Stimulated activated CD4-positive, alpha-beta T cell treated with anti-CD3 and anti-CD28 coated beads, Interleukin-1b, Interleukin-23, amount 100 ng/mL, for 1 hour (primary cell): ENCODE measurements around the gene PLA1A.
"Not testable (repeated sequence)": the region's sequence is repeated elsewhere in the genome, so short reads cannot be mapped to it uniquely, and the experiment has no call there.

Experiments
- DNase-seq, 2 donors: peaks; one replicate each; pipeline ENCODE4 v3.0.0-alpha.2; 2020; ENCODE audit warnings: low read depth in 2 of 2

PLA1A gene

DNA sequence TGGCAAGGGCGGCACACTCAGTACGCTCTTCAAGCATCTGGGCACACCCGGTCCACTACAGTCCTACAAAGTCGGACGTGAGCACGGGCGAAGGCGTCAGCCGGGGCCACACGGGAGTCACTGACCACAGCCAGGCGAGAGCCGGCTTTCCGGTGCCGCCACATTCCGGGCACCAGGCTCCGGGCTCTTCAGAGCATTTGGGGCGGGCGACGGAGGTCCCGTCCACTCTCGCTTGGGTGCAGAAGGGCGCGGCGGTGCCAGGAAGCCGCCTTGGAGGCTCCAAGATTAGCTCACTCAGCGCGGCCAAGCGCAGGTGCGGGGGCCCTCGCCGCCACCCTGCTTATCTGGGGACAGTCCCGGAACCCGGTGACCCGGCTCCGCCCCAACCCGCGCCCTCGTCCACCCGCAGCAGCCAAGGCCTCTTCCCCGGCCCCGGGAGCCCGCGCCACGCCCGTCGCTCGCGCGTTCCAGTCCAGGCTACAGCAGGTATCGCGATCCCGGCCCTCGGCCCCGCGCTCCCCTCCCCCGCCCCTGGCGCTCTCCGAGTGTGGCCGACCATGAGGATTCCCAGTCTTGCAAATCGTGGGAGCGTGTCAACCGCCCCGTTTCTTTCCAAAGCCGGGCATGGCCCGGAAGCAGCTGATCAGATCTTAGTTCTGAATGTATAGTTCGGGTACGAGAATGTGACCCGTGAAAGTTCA lies 18.2 kb upstream of the PLA1A start, which contains the start of gene ADPRH:
TSS of gene ADPRH (plus strand) at position 127 of the 701 bp plus-strand sequence. CDS start 2,678 bp downstream, outside the sequence.
- DNase-seq, result peak in 1 of 2 donors; percentile 21

DNA sequence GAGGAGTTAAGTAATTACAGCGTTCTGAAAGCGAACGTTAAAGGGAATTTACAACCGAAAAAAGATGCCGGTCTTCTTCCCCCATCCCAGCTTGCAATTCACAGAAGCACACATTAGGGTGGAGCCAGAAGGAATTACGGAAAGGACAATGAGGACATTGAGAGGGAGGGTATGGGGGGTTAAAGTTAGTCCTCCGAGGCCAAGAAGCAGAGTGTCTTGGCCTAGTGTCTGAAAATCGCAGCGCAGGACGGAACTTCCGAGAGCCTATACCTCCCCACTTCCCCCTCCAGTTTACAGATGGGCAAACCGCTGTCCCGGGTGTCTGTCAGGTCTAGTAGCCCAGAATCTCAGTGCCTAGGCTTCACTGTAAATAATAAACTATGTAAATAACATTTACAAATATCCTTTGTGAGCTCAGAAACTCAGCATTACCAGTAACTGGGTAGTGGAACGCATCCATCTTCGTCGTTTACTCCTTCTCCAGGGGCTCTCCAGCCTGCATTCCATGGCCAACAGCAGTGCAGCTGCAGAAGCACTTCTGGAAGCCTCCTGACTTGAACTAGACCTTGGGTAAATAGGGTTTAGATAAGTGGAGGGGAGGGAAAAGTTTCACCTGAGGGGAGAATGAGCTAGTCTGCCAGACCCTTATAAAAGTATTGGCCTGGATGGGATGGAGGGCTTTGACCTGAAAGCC lies 17.5 kb upstream of the PLA1A start:
- no peak for DNase-seq

DNA sequence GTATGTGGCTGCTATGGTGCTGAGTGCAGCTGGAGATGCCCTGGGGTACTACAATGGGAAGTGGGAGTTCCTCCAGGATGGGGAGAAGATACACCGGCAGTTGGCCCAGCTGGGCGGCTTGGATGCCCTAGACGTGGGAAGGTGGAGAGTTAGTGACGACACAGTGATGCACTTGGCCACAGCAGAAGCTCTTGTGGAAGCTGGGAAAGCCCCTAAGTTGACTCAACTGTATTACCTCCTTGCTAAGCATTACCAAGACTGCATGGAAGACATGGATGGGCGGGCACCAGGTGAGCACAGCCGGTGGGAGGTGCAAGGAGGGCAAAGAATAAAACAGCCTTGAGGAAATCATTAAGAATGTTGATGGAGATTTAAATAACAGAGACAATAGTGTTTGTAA lies 15.5 kb upstream of the PLA1A start:
- no peak for DNase-seq

DNA sequence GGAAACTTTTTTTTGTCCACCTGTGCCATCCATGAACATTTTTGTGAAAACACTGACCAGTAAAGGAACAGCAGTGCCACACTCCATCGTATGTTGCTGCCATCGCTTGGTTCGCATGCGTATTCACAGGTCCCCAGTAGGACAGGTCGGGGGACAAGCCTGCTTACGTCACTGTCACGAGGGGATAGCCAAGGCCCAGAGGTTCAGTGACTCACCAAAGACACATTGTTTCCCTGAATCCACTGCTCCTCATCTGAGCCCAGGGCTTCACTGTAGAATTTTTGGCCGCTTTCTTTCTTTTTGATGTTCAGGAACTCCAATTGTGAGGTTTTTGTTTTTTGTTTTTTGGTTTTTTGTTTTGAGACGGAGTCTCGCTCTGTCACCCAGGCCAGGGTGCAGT lies 12.5 kb upstream of the PLA1A start:
- no peak for DNase-seq

DNA sequence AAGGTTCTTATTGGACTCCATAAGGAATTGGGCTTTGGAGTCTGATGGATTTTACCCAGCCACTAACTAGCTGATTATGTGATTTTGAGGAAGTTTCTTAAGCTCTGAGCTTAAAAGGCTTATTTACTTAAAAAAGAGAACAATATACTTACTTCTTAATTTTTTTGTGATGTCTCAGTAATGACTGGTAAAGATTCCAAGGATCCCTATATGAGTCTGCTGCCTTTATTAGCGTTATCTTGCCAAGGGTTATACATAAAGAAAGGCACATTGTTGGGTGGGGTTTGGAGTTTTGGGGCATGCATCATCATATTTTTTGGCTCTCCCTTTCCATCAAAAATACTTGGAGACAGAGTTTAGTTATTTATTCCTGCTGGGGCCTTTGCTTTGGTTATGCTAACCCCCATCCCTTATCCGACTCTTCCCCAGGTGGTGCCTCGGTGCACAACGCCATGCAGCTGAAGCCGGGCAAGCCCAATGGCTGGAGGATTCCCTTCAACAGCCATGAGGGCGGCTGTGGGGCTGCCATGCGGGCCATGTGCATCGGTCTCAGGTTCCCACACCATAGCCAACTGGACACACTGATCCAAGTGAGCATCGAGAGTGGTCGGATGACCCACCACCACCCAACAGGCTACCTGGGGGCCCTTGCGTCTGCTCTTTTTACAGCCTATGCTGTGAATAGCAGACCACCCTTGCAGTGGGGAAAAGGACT lies 11.7 kb upstream of the PLA1A start:
- DNase-seq, result no peak

DNA sequence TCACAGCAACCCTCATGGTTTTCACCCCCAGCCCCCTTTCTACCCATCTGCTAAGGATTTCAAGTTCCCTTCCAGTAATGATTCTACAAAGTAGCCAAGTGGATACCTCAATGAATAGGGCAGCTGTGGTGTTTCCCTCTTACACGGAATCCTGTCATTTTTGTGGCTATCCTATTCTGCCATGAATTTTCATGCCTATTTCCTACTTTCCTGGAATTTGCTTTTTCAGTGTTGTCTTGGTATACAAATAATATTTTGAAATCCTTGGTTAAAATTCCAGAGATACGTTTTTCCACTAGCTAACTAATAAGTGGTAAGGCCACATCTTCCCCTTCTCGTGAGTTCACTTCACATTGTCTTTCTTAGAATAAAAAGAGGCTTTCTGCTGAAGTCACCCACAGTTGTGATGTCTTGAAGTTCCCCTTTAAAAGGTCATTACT lies 10.9 kb upstream of the PLA1A start:
- no peak for DNase-seq

DNA sequence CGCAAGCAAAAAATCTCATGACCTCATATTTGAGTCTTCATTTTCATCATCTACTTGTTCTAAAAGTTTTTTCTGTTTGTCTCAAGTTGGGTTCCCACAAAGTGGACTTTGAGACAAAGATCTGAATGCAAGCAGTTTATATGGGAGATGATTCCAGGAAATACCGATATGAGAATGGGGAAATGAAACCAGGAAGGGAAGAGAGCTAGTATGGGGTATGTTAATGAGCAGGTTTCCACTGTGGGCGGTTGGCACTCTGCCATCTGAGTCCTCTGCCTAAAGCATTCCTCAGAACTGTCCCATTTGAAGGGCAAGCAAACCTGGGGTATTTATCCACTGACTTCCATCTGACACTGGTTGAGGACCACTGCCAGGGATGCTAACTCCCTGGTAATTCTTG lies 9.6 kb upstream of the PLA1A start:
- DNase-seq, result no peak

DNA sequence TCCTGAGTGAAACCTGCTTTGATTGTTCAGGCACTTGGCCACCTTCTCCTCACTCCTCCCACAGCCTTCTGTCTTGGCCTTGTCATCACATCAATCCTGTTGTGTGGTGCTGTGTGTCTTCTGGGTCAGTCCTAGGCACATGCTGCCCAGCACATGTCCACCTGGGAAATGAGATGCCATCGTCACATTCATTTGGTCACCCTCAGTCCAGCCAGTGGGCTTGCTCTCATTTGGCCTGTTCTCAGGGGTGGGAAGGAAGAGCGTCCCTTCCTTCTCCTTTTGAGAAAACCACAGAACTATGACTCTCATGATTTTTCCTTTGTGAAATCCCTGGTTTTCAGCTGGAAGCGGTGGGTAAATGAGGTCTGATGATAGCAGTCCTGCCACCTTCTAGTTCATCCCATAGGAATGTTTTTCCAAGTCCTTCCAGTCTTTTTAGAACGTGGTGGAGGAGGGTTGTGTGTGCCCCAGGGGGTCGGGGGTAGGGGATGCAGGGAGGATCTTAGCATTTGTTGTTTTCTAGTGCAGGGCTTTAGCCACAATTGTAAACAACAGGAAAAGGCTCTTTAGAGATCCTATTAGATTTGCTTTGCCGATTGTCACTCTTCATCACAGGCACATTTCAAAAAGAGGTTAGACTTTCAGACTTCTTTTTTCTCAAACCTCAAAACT lies 8.4 kb upstream of the PLA1A start:
- DNase-seq, result no peak

DNA sequence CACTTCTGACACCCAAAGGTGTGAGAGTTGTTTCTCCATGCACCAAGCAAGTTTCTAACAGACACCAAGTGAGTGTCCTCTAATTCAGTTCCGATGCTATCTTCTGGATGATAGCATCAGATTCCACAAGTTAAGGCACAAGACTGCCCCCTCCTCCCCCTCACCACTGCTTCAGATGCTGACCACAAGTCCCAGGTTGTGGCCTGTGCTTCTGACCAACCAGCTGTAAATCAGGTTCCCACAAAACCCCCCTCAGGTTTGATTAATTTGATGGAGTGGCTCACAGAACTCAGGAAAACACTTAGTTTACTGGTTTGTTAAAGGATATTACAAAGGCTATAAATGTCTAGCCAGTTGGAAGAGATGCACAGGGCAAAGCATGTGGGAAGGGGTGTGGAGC lies 7.0 kb upstream of the PLA1A start:
- DNase-seq, result no peak

DNA sequence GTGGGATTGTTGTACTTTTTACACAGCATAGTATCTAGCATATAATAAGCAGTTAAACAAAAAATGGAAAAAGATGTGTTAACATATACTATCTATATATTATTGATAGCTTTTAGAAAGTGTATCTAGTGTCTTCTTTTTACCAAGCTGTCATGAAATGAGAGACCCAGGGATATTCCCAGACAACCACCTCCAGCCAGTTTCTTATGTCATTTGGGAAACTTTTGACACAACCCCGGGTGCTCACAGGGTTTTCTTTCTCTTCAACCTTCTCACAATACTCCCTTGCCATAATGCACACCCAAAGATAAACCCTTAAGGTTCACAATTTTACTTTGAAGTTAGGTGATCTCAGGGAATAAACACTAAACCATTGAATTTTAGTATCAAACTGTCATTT lies 4.8 kb upstream of the PLA1A start:
- DNase-seq, result no peak

DNA sequence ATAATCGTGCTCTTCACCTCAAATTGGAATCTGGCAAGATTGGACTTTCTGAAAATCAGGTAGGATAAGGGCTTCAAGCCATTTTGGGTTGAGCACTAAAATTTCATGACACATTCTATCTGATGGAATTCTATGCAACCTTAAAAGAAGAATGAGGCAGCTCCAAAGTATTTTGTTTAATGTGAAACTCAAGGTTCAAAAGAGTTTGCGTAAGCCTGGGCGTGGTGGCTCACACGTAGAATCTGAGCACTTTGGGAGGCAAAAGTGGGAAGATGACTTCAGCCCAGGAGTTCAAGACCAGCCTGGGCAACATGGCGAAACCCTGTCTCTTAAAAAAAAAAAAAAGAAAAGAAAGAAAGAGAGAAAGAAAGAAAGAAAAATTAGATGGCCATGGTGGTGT lies 3.6 kb upstream of the PLA1A start:
- DNase-seq, result no peak

DNA sequence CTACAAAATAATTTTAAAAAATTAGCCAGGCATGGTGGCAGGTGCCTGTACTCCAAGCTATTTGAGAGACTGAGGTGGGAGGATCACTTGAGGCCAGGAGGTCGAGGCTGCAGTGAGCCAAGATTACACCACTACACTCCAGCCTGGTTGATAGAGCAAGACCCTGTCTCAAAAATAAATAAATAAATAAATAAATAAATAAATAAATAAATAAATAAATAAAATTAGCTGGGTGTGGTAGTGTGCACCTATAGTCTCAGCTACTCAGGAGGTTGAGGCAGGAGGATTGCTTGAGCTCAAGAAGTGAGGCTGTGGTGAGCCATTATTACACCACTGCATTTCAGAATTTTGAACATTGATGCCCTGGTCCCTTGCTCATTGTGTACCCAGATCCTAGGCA lies 2.8 kb upstream of the PLA1A start:
- not testable (repeated sequence) for DNase-seq

DNA sequence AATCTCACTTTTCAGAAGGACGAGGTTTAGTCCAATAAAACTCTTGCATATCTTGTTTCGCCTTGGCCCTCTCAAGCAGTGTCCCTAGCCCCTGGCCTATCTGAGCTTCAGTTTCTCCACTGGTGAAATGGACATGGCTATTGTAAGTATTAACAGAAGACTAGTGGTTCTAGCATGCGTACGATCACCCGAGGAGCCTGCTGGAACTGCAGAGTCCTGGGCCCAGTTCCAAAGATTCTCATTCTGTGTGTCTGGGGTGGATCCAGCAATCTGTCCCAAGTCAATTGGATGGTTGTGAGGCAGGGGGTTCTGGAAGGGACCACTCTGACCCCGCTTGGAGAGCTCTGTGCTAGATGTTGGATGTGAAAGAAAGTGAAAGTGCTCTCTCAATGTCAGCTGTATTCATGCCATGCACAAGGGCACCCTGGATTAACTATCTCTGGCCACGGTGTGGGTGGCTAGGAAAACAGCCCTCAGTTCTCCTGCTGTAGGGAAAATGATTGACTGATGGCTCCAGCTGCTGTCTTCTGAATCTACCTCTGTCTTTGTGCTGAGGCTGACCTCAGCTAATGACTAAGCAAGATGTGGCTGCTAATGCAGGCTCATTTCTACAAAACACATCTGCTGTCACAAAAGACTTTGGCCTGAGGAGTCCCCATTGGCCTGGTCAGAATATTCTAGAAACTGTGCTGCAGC lies 1.9 kb upstream of the PLA1A start:
- no peak for DNase-seq

DNA sequence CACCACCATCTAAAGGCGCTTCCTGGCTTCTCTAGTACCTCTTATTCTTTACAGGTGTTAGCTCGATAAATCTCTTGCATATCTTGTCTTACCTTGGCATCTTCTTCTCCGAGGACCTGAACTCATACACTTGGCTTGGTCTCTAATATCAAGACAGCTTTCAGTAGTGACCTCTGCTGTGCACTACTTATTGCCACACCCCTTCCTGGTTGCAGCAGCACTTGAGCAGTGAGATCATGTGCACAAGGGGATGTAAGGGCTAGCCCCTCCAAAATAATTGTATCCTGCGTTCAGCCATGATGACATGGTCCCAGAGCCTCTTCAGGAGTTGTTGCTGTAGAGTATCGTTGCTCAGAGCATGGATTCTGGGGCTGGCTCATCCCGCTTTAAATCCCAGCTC lies 1.3 kb upstream of the PLA1A start:
- DNase-seq, result no peak

DNA sequence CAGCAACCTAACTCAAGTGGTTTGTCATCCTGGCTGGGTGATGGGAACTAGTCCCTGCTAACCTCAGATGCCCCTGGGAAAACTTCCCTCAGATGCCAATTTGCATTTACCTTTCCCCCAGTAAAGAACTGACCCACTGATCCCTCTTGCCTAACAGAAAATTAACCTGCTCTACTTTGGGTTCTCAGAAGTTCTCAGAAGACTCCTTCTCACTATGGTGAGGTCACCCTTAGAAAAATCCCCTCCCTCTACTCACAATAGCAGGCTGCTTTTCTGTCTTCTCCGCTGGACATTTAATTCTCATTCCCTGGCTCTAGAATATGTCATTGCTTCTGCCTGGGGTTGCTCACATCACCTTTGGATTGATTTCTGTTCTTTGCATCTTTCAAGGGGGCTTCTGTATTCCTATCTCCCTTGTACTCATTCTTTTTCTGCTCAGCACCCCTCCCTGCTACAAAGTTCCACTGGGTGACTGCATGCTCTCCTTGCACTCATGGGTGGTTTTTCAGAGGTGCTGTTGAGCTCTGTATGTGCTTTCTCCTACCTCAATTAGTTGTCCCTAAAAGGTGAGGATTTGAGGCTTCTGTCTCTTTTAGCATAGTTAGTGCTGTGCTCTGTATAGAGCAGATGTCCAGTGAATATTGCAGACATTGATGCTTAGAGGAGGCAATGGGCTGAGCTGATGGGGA lies 869 bp downstream of the PLA1A start:
- DNase-seq, result no peak

DNA sequence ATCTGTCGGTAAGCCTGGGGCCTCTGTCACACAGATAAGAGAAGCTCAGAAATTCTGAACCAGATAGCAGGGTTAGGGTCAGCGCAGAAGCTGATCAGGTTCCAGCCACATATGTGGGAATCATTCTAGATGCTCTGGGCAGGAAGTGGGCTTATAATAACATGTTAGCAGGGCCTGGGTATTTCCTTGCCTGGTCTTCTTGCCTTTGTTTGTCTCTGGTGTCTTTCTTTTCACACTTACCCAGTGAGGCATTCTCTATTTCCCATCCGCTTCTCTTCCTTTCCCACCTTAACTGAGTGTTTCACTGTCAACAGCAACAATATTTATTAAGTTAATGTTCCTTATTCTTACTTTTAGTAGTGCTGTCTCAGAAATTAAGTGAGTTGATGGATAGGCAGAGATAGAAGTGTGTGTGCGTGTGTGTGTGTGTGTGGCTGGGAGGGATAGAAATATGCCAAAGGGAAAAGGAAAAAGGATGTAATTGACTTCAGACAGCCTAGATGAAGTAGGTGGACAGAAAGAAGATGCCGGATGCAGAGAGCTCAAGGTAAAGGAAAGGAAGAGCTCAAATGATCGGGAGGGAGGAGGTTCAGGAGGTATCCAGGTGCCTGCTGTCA lies 2.0 kb downstream of the PLA1A start:
- no peak for DNase-seq

DNA sequence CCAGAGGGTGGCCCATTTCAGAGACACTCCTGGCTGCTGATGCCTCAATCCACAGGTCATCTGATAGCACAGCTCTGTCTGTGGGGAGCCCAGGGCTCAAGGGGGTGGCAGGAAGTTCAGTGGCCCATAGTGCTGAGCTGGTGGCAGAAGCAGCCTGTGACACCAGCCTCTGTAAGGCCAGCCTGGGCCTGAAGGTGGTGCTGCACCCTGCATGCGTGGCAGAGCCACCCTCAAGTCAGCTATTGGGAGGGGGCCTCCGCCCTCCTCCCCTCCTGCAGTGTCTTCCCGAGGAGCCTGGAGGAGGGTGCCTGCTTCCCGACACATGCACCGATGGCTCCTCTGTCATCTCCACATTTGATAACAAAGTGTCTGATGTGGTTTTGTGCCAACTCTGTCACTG lies 3.0 kb downstream of the PLA1A start:
- DNase-seq, result no peak

DNA sequence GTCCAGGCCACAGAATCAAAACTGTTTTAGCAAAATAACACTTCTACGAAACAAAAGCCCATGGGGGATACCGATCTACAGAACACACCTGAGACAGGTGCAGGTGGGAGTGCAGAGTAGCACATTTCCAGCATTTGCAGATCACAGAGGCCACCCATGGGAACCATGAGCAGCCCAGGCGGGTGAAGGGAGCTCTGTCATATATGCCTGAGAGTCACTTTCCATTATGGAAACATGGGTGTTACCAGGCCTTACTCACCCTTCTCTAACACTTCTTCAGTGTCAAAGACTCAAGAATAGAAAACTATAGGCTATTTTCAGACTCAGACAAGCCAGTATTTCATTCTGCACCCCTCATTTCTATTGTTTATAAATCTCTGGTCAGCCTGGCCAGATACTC lies 3.5 kb downstream of the PLA1A start:
- DNase-seq, result no peak

DNA sequence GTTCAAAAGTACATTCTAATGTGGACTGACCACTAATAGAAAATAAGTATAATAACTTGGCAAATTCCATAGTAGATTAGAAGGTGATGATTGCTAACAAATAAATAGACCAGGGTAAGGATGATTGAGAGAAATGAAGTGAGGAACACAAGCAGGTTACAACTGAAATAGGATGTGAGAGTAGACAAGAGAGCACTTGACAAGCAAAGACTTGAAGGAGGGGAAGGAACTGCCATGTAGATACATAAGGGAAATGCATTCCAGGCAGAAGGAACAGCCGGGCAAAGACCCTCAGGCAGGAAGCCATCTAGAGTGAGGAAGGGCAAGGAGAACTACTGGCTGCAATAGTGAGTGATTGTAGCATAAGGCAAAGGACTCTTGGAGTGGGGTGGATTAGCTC lies 5.0 kb downstream of the PLA1A start:
- no peak for DNase-seq

DNA sequence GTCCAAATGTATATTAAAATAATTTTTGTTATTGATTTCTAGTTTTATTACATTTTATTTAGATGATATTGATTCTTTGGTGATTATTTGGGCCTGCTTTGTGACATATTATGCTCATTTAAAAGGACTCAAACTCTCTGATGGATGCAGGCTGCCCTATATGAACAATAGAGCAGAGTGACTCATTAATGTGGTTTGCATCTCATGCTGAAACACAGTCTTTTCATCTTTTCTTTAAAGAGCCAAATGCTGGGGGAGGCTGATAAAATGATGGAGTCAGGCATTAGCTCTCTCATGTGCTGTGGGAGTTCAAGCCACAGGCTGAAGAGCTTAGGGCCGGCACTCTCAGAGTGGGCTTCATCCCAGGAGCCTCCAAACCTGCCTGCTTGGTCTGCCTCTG lies 7.2 kb downstream of the PLA1A start:
- no peak for DNase-seq
